Mesendoderm (in vitro differentiated cells): ENCODE results near the gene LARP1.

Experiments used
- DNase-seq: peaks from one replicate; pipeline ENCODE4 v3.0.0; 2013
- H2AK5ac ChIP-seq: 2 replicates; pipeline ENCODE4 v1.6.1; 2013; ENCODE audit warnings: low read length, inconsistent platforms
- H2BK120ac ChIP-seq: 2 replicates; pipeline ENCODE4 v1.6.1; 2013; ENCODE audit warnings: low read depth, mild to moderate bottlenecking, low read length, moderate library complexity, mixed read lengths
- H2BK15ac ChIP-seq: replicated peaks from 2 replicates; pipeline ENCODE4 v1.6.1; 2013; ENCODE audit warnings: low read depth, mild to moderate bottlenecking, moderate library complexity
- H2BK5ac ChIP-seq: 2 replicates; pipeline ENCODE4 v1.6.1; 2013; ENCODE audit warnings: low read length, inconsistent platforms
- H3K18ac ChIP-seq: 2 replicates; pipeline ENCODE4 v1.6.1; 2013; ENCODE audit warnings: mild to moderate bottlenecking, low read length, mixed read lengths
- H3K23ac ChIP-seq: one replicate; pipeline ENCODE4 v1.6.1; 2013; ENCODE audit warnings: low read length
- H3K27ac ChIP-seq: 2 replicates; pipeline ENCODE4 v1.5.1; 2013; ENCODE audit warnings: low read depth, mild to moderate bottlenecking, inconsistent platforms, low read length, moderate library complexity
- H3K27me3 ChIP-seq: 2 replicates; pipeline ENCODE4 v1.6.1; 2013; ENCODE audit warnings: low read length, control low read depth, mild to moderate bottlenecking, inconsistent platforms; ENCODE audit not compliant: insufficient read depth, poor library complexity
- H3K36me3 ChIP-seq: 2 replicates; pipeline ENCODE4 v1.6.1; 2013; ENCODE audit warnings: low read length, inconsistent platforms; ENCODE audit not compliant: control insufficient read depth, insufficient read depth
- H3K4ac ChIP-seq: one replicate; pipeline ENCODE4 v1.6.1; 2013; ENCODE audit warnings: low read depth, mild to moderate bottlenecking, low read length, moderate library complexity
- H3K4me1 ChIP-seq: 2 replicates; pipeline ENCODE4 v1.6.1; 2013; ENCODE audit warnings: low read depth, low read length, inconsistent platforms; ENCODE audit not compliant: control insufficient read depth
- H3K4me2 ChIP-seq: 2 replicates; pipeline ENCODE4 v1.6.1; 2013; ENCODE audit warnings: low read length
- H3K4me3 ChIP-seq: 2 replicates; pipeline ENCODE4 v1.5.1; 2013; ENCODE audit warnings: mild to moderate bottlenecking, low read length
- H3K56ac ChIP-seq: one replicate; pipeline ENCODE4 v1.6.1; 2013; ENCODE audit warnings: low read length
- H3K79me1 ChIP-seq: 2 replicates; pipeline ENCODE4 v1.6.1; 2013; ENCODE audit warnings: low read length, inconsistent platforms
- H3K79me2 ChIP-seq: 2 replicates; pipeline ENCODE4 v1.6.1; 2013; ENCODE audit warnings: mild to moderate bottlenecking, low read length; ENCODE audit not compliant: control insufficient read depth, insufficient read depth
- H3K9ac ChIP-seq: 2 replicates; pipeline ENCODE4 v1.6.1; 2013; ENCODE audit warnings: low read length, inconsistent platforms
- H4K5ac ChIP-seq: one replicate; pipeline ENCODE4 v1.6.1; 2013; ENCODE audit warnings: low read length
- H4K8ac ChIP-seq: one replicate; pipeline ENCODE4 v1.6.1; 2013; ENCODE audit warnings: low read depth, mild to moderate bottlenecking, control low read depth, low read length, moderate library complexity
- WGBS: extraction: QIAGEN DNeasy Blood & Tissue Kit; methylation state at CpG from one replicate; pipeline ENCODE4 v1.1.7; 2013; ENCODE audit warnings: low lambda C conversion rate, missing lambda C conversion rate; ENCODE audit not compliant: insufficient coverage; ENCODE audit errors: extremely low coverage; 5-methylcytosine and 5-hydroxymethylcytosine counted together

LARP1 gene

GRCh38 chr5:154737667-154738320 is 17.4 kb upstream of the LARP1 start:
- no CpG with 5 or more reads among the region's 6 CpGs for WGBS
- Histone ChIP-seq H3K56ac (no peak overlapping the region), H2BK15ac (no peak overlapping the region), H2BK5ac (no peak overlapping the region), H3K18ac (no peak overlapping the region), H4K8ac (no peak overlapping the region), H2AK5ac (no peak overlapping the region), H3K79me1 (no peaks in the 10 kb centered on the region), H3K27me3 (no peaks in the 10 kb centered on the region), H3K79me2 (no peaks in the 10 kb centered on the region), H3K36me3 (no peaks in the 10 kb centered on the region), H3K4me3 (no peak overlapping the region), H2BK120ac (no peak overlapping the region), H4K5ac (no peak overlapping the region), H3K27ac (no peak overlapping the region), H3K23ac (no peak overlapping the region), H3K4me1 (peaks cover 2% of the 10 kb centered on the region), H3K4ac (no peak overlapping the region), H3K9ac (no peak overlapping the region), H3K4me2 (no peak overlapping the region)
- peak; percentile 62 for DNase-seq

DNA sequence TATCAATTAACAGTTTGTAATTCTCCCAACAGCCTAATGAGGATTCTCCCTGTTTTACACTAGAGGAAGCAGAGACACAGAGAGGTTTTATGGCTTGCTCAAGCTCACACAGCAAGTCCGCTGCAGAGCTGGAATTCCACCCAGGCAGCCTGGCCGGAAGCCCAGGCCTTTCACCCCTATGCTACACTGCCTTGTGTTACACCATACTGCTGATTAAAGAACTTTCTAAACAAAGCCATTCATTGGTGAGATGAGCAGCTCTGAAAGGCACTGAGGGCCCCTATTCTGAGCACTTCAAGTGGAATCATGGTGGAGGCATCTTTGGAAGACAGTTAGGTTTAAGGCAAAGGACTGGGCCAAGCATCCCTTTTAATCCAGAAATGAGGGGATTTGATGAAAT is 14.7 kb upstream of the LARP1 start:
- Histone ChIP-seq H4K8ac (no peak overlapping the region), H4K5ac (no peak overlapping the region), H3K36me3 (no peaks in the 10 kb centered on the region), H3K79me1 (no peaks in the 10 kb centered on the region), H3K4ac (no peak overlapping the region), H3K79me2 (no peaks in the 10 kb centered on the region), H2BK5ac (no peak overlapping the region), H2AK5ac (no peak overlapping the region), H3K56ac (no peak overlapping the region), H3K4me2 (no peak overlapping the region), H3K9ac (no peak overlapping the region), H3K4me3 (no peak overlapping the region), H3K27me3 (no peaks in the 10 kb centered on the region), H3K27ac (no peak overlapping the region), H3K23ac (no peak overlapping the region), H3K18ac (no peak overlapping the region), H2BK120ac (no peak overlapping the region), H2BK15ac (no peak overlapping the region), H3K4me1 (peaks cover 2% of the 10 kb centered on the region)
- no CpG with 5 or more reads among the region's 2 CpGs for WGBS
- DNase-seq: no peak

DNA sequence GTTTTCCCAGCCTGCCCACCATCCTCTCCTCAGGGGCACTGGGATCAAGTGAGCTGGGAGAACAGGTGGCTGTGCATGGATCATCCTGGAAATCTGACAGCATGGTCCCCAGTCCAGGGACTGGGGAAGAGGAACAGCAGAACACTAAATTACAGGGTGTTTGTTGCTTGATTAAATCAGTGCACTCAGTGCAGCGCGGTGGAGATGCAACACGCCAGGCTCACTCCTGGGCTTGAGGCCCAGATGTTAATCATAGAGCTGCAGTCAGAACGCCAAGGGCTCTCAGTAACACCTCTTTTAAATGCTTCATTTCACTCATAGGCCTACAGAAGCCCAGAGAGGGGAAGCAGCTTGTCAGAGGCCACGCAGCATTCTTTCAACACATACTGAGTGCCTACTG is 14.2 kb upstream of the LARP1 start:
- Histone ChIP-seq H3K18ac (no peak overlapping the region), H2BK5ac (no peak overlapping the region), H3K23ac (no peak overlapping the region), H2BK15ac (no peak overlapping the region), H3K9ac (no peak overlapping the region), H3K79me2 (no peaks in the 10 kb centered on the region), H2BK120ac (no peak overlapping the region), H3K4ac (no peak overlapping the region), H3K27ac (no peak overlapping the region), H3K4me3 (no peak overlapping the region), H3K4me1 (peaks cover 2% of the 10 kb centered on the region), H3K79me1 (no peaks in the 10 kb centered on the region), H4K8ac (no peak overlapping the region), H2AK5ac (no peak overlapping the region), H3K36me3 (no peaks in the 10 kb centered on the region), H3K4me2 (no peak overlapping the region), H3K56ac (no peak overlapping the region), H3K27me3 (no peaks in the 10 kb centered on the region), H4K5ac (no peak overlapping the region)
- DNase-seq: no peak
- WGBS: no CpG with 5 or more reads among the region's 5 CpGs

DNA sequence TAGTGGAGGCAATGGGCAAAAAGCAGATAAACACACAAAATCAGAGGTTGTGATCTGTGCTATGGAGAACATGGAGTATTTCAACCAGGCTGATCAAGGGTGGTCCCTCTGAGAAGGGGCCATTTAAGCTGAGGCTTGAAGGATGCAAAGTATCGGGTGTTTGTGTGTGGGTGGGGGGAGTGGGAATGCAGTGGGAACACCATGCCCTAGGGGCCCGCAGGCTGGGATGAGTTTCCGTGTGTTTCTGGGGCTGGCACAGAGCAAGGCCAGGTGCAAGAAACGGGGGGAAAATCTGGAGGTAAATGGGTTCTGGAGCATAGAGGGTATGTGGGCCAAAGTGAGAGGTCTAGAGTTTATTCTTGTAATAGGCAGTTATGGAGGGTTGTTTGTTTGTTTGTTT is 13.8 kb upstream of the LARP1 start:
- no peaks in the 10 kb centered on the region for H3K36me3 ChIP-seq
- no peaks in the 10 kb centered on the region for H3K79me1 ChIP-seq
- DNase-seq: no peak
- H4K8ac ChIP-seq: no peak overlapping the region
- no peak overlapping the region for H3K4me2 ChIP-seq
- no CpG with 5 or more reads among the region's 4 CpGs for WGBS
- no peak overlapping the region for H3K18ac ChIP-seq
- H3K79me2 ChIP-seq: no peaks in the 10 kb centered on the region
- no peak overlapping the region for H3K9ac ChIP-seq
- H3K27me3 ChIP-seq: no peaks in the 10 kb centered on the region
- H4K5ac ChIP-seq: no peak overlapping the region
- H3K4me3 ChIP-seq: no peak overlapping the region
- peak overlapping the region; percentile 31 for H3K56ac ChIP-seq
- no peak overlapping the region for H3K4ac ChIP-seq
- H2BK120ac ChIP-seq: no peak overlapping the region
- peaks cover 2% of the 10 kb centered on the region for H3K4me1 ChIP-seq
- no peak overlapping the region for H2AK5ac ChIP-seq
- H2BK5ac ChIP-seq: no peak overlapping the region
- no peak overlapping the region for H3K27ac ChIP-seq
- H2BK15ac ChIP-seq: no peak overlapping the region
- no peak overlapping the region for H3K23ac ChIP-seq

DNA sequence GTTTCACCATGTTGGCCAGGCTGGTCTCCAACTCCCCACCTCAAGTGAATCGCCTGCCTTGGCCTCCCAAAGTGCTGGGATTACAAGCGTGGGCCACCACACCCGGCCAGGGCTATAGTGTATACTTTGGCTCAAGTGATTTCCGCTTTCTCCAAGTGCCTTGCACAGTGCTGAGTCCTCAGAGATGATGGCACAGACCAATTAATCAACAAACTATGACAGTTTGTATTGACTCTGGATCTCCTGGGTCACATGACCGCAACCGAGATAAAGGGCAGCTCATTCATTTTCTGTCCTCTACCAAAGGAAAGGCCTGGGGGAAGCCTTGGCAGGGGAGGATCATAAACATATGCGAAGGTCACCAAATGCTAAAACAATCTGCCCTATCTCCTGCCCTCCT is 11.4 kb upstream of the LARP1 start:
- H3K9ac ChIP-seq: no peak overlapping the region
- no peak overlapping the region for H3K4ac ChIP-seq
- DNase-seq: no peak
- H3K27me3 ChIP-seq: no peaks in the 10 kb centered on the region
- no peak overlapping the region for H3K18ac ChIP-seq
- no CpG with 5 or more reads among the region's 7 CpGs for WGBS
- H2BK15ac ChIP-seq: no peak overlapping the region
- H2BK120ac ChIP-seq: no peak overlapping the region
- no peak overlapping the region for H3K56ac ChIP-seq
- H4K8ac ChIP-seq: no peak overlapping the region
- no peak overlapping the region for H3K4me2 ChIP-seq
- no peak overlapping the region for H2AK5ac ChIP-seq
- no peak overlapping the region for H3K27ac ChIP-seq
- H3K4me3 ChIP-seq: no peak overlapping the region
- H3K4me1 ChIP-seq: peaks cover 2% of the 10 kb centered on the region
- no peak overlapping the region for H3K23ac ChIP-seq
- H3K36me3 ChIP-seq: no peaks in the 10 kb centered on the region
- no peaks in the 10 kb centered on the region for H3K79me1 ChIP-seq
- H3K79me2 ChIP-seq: no peaks in the 10 kb centered on the region
- H4K5ac ChIP-seq: no peak overlapping the region
- no peak overlapping the region for H2BK5ac ChIP-seq

DNA sequence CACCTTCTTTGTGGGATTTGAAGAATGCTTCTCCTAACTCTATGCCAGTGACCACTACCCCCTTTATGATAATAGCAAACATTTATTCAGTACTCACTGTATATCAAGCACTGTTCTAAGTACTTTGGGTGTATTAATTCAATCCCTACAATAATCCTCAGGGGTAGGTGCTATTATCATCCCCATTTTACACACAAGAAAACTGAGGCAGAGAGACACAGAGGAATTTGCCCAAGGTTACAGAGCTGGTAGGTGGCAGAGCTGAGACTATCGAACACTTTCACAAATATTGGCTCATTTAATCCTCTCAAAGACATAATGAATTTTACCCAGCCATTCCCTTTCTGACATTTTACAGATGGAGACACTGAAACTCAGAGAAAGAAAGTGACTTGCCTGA is 9.8 kb upstream of the LARP1 start:
- no peak for DNase-seq
- Histone ChIP-seq H3K23ac (no peak overlapping the region), H3K27me3 (no peaks in the 10 kb centered on the region), H3K4me1 (peaks cover 3% of the 10 kb centered on the region), H2BK120ac (no peak overlapping the region), H3K36me3 (no peaks in the 10 kb centered on the region), H4K5ac (no peak overlapping the region), H3K4me2 (no peak overlapping the region), H3K79me2 (no peaks in the 10 kb centered on the region), H2AK5ac (no peak overlapping the region), H3K27ac (no peak overlapping the region), H3K79me1 (no peaks in the 10 kb centered on the region), H3K4me3 (no peak overlapping the region), H3K56ac (no peak overlapping the region), H2BK5ac (no peak overlapping the region), H4K8ac (no peak overlapping the region), H2BK15ac (no peak overlapping the region), H3K4ac (no peak overlapping the region), H3K18ac (no peak overlapping the region), H3K9ac (no peak overlapping the region)
- no CpG with 5 or more reads among the region's 1 CpG for WGBS
